H1 (cell line): ENCODE results near the gene CD69. TPM values are rescaled to one million over a fixed set of nuclear protein-coding genes. Genes with fewer than 3 reads are reported as not detected.

ENCODE experiments used
- BACH1 ChIP-seq: IDR thresholded peaks from 2 replicates; pipeline ENCODE4 v1.6.1; 2012; ENCODE audit warnings: low read length, improper control_type of control experiment
- CHD1 ChIP-seq: IDR thresholded peaks from 2 replicates; pipeline ENCODE4 v1.6.1; 2012; ENCODE audit warnings: low read depth, low read length, improper control_type of control experiment
- CHD2 ChIP-seq: IDR thresholded peaks from 2 replicates; pipeline ENCODE4 v1.6.1; 2012; ENCODE audit warnings: low read length, improper control_type of control experiment
- CHD7 ChIP-seq: fragments of 300-600 bp; sonication (generic); IDR thresholded peaks from 2 replicates; pipeline ENCODE4 v1.7.1; 2012; ENCODE audit warnings: low read length, moderate library complexity, mild to moderate bottlenecking, inconsistent platforms; ENCODE audit not compliant: insufficient replicate concordance
- EGR1 ChIP-seq: IDR thresholded peaks from 2 replicates; pipeline ENCODE4 v1.6.1; 2011; ENCODE audit warnings: low read depth, low read length, borderline replicate concordance
- SIN3A ChIP-seq, 2 experiments: IDR thresholded peaks in 1 of 2; conservative IDR thresholded peaks in 1 of 2; 2 replicates each; pipeline ENCODE4 v1.6.1; 2011 to 2012; ENCODE audit warnings: low read length in 2 of 2, improper control_type of control experiment in 1 of 2, low read depth in 1 of 2, mild to moderate bottlenecking in 1 of 2
- polyA plus RNA-seq, 7 experiments: library from polyadenylated mRNA; depleted of rRNA in 3 of 7; stranded (reverse) in 5 of 7; unstranded in 2 of 7; fragments of >200 nt in 5 of 7; fragments of 200-250 nt in 2 of 7; gene quantifications; 1 replicate in 5 of 7; 2 replicates in 1 of 7; 4 replicates in 1 of 7; pipeline versions ENCODE4 v1.2.1 to v1.2.3, GENCODE V29; 2011 to 2013; ENCODE audit warnings: missing spikeins in 2 of 7, mixed read lengths in 2 of 7
- total RNA-seq: library from RNA; stranded (reverse); fragmentation: NEBNext Ultra II Directional; extraction: Animal tissue kit (Norgen Biotek cat#: 25700); gene quantifications from 2 replicates; pipeline ENCODE4 v1.2.1, GENCODE V29; 2021

Gene CD69
- total and polyA plus RNA-seq, 2 of the 8 experiments (the other 6 are each of a cell fraction or from before 2014, with no cell fraction given): not detected

GRCh38 chr12:9707356-9707755 is 53.3 kb downstream of the CD69 start (continued):
- TF ChIP-seq CHD7 (no peak), CHD2 (no peak), BACH1 (no peak), SIN3A (conservative IDR thresholded peaks at IDR 0.05 in 1 of 2, IDR thresholded peaks at IDR 0.05 in 1 of 2; ENCODE audit: low read depth in 1 of 2, low read length in 2 of 2) (no peak), CHD1 (no peak), EGR1 (no peak)
